Skeletal muscle cell (primary cell): ENCODE results near the gene NAV2.

Experiments used
- DNase-seq: peaks from one replicate; pipeline ENCODE4 v3.0.0-alpha.2; 2010; ENCODE audit warnings: low read depth
- H3K4me3 ChIP-seq: 2 replicates; pipeline ENCODE4 v1.5.1; 2011; ENCODE audit warnings: low read depth, mild to moderate bottlenecking, control low read depth, low read length, moderate library complexity

Gene NAV2

GRCh38 chr11:19970944-19971343 is 258.3 kb downstream of the NAV2 start:
- DNase-seq, result no peak
- no peak overlapping the region for H3K4me3 ChIP-seq

DNA sequence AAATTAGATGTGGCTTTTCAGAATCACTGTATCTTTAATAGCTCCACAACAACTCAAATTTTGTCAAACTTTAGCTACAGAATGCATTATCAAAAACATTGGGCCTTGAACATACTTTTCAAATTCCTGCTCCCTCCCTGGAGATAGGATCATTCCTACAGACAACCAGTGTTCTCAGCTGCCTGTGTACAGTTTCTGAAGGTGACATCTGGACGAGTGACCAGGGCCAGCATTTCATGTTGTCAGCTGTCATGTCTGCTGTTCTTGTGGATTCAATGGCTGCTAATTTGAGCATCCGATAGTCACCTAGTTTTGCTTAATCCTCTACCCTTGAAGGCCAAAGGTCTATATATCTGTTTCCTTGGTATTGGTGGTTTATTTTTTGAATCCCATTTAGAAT is 259.5 kb downstream of the NAV2 start:
- no peak for DNase-seq
- no peak overlapping the region for H3K4me3 ChIP-seq

DNA sequence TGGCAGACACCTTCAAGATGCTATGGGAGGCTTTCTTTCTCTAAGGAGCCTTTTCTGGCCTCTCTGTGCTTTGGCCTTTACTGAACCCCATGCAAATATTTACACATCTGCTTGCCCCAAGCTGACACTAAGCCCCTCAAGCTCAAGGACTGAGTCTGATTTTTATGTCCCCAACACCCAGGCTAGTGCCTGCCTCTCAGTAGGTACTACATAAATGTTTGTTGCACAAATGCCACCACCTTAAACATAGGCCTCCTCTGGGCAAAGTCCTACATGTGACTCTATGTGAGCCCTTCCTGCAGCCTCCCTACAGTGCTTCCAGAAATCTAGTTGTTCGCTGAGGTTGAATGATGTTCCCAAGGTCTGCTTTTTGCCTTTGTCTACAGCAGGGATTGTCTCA is 260.0 kb downstream of the NAV2 start:
- no peak for DNase-seq
- H3K4me3 ChIP-seq, result no peak overlapping the region

DNA sequence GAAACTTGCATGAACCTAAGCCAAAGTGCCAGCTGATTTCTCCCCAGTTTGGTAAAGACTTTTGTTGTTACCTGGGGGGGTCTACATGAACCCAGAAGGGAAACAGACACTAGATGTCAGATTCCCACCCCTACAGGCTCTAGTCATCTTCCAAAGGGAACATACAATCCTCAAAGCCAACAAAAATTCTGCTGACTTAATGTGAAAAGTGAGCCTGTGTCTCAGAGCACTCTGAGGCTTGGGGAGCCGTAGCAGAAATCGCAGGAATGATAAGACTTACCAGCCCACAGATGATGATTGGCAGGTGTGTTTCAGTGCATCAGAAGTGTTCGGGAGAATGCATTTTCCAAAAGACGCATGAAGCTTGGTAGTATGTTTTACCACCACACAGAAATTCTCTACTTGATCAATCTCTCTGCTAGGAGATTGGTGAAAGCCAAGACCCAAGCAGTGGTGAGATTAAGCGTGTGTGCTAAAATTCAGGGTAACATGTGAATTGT is 260.5 kb downstream of the NAV2 start:
- no peak overlapping the region for H3K4me3 ChIP-seq
- no peak for DNase-seq

DNA sequence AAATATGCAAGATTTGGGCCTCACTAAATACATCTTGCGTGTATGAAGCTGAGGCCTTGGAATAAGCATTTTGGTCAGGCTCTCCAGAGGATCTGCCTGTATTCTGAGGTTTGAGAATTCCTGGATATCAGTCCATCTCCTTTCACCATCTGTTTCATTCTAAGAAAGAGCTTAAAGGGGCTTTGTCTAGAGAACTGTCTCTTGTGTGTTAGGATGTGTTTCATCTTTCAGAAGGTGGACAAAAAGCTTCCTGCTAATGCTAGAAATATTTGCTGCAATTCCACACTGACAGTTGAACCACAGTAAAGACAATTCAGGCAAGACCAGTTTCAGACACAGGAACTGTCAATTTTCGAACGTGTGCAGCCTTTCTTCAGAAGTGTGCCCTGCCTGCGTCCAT is 262.2 kb downstream of the NAV2 start:
- H3K4me3 ChIP-seq, result no peak overlapping the region
- no peak for DNase-seq

DNA sequence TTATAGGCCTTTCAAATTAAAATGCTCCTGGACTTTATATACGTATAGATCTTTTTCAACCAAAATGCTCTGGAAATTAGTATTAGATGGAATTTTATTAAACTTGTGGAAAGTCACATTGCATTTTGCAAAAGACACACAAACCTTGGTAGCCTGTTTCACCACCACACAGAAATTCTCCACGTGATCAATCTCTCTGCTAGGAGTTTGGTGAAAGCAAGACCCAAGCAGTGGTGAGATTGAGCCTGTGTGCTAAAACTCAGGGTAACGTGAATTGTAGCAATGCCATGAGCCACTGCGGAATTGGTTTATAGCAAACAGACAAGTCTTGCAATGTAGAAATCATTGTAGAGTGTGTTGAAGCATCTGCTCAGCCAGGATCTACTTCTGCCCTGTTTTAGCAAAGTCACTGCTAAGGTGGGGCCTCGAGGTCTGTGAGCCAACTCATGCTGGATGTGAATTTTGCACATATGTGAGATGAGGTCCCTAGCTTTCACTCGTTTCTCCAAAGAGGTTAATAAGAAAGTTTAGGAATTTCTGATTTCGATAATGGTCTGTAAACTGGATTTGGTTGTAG is 262.9 kb downstream of the NAV2 start:
- DNase-seq, result no peak
- no peak overlapping the region for H3K4me3 ChIP-seq

GRCh38 chr11:19976281-19976941 is 263.8 kb downstream of the NAV2 start:
- DNase-seq, result no peak
- H3K4me3 ChIP-seq, result no peak overlapping the region

DNA sequence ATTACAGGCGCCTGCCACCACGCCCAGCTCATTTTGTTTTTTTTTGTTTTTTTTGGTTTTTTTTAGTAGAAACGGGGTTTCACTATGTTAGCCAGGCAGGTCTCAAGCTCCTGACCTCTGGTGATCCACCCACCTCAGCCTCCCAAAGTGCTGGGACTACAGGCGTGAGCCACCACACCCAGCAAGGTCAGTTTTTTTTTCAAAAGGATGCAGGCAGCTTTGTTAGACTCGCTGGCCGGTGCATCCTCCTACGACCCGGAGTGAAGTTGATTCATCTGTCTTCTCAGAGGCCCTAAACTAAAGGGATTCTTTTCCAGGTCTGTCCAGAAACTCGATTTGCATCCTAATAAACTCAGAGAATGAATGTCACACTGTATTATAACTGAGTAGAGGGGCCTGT is 265.3 kb downstream of the NAV2 start:
- no peak overlapping the region for H3K4me3 ChIP-seq
- DNase-seq, result no peak

- DNase-seq, result peak; percentile 81
These were observed 266.3 kb downstream of the NAV2 start for GRCh38 chr11:19978668-19979518.

GRCh38 chr11:19979519-19979845 is 266.8 kb downstream of the NAV2 start:
- no peak for DNase-seq
- no peak overlapping the region for H3K4me3 ChIP-seq

More at GRCh38 chr11:19978668-19979518, 266.3 kb downstream of the NAV2 start:
- no peak overlapping the region for H3K4me3 ChIP-seq

DNA sequence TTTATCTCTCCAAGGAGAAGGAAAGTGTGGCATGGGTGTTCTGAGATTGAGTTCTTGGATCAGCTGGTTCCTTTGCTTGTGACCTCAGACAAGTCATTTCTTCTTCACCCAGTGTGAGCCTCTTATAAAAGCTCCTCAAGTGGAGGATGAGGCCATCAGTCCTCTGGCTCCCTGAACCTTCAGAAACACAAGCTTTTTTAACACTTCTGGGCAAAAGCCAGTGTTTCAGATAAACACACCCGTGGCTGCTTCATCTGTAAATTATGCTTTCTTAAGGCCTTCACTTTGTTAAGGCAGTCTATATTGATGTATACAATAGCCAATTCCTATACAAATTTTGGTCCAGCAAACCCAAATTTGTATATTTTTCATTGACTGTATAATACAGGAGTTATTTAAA is 267.8 kb downstream of the NAV2 start:
- DNase-seq, result no peak
- H3K4me3 ChIP-seq, result no peak overlapping the region

GRCh38 chr11:19980957-19981669 is 268.5 kb downstream of the NAV2 start:
- DNase-seq, result peak; percentile 73

GRCh38 chr11:19982774-19983495 is 270.3 kb downstream of the NAV2 start:
- DNase-seq, result no peak
- H3K4me3 ChIP-seq, result no peak overlapping the region

More at GRCh38 chr11:19980957-19981669, 268.5 kb downstream of the NAV2 start:
- H3K4me3 ChIP-seq, result no peak overlapping the region

DNA sequence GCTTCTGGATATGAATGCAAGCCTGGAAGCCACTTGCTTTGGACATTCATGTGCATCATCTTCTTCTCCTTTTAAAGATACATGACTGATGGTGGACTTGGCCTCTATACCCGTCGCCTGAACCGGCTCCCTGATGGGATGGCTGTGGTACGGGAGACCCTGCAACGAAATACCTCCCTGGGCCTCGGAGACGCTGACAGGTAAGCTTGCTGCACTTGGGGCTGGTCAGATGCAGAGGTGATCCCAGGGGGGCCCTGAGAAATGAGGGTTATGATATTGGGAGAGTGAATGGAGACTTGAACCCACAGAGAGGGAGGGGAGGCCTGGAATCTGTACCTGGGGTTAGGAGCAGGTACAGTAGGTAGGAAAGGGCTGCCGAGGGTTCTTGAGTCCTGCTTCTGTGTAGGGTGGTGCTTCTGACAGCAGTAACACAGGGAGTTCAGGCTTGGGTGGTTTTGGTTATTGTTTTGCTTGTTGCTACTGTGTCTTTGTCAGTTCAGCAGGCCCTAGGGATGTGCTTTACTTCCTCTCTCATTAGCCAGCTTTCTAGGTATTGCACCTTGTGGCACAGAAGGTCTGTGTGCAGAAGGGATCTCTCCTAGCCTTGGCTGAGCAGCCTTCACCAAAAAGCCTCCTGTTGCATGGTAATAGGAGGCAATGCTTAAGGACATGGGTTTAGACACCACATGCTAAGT is 271.6 kb downstream of the NAV2 start:
- DNase-seq, result no peak
- no peak overlapping the region for H3K4me3 ChIP-seq

GRCh38 chr11:19985111-19985510 is 272.5 kb downstream of the NAV2 start:
- no peak for DNase-seq
- no peak overlapping the region for H3K4me3 ChIP-seq

GRCh38 chr11:19987331-19987801 is 274.7 kb downstream of the NAV2 start:
- DNase-seq, result no peak
- no peak overlapping the region for H3K4me3 ChIP-seq

DNA sequence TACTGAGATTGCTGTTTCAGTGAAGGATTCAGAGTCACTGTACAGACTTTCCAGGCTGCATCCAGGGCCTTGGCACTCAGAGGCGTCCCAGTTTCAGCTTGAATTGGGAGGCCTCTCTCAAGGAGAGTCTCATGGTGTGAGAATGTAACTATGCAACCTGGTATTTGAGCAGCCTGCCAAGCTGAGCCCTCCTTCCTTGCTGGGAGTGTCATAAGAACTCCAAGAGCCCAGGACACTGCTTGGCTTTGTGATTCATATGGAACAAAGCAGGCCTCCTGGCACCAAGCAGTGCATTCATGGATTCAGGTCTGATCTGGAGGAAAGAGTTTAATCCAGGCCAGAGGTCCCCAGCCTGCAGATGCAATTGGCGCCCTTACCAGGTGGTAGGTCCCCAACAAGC is 276.0 kb downstream of the NAV2 start:
- no peak overlapping the region for H3K4me3 ChIP-seq
- DNase-seq, result peak; percentile 91

DNA sequence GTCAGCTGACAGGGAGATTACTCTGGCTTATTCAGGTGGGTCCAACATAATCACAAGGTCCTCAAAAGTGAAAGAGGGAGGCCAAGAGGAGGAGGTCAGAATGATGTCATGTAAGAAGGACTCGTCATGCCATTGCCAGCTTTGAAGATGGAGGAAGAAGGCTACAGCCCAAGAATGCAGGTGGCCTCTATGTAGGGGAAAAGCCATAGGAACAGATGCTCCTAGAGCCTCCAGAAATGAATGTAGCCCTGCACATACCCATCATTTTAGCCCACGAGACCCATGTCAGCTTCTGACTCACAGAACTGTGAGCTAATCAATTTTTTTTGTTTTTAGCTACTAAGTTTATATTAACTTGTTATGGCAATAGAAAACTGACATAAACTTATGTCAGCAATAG is 276.6 kb downstream of the NAV2 start:
- no peak for DNase-seq
- H3K4me3 ChIP-seq, result no peak overlapping the region

GRCh38 chr11:19992162-19992561 is 279.5 kb downstream of the NAV2 start:
- DNase-seq, result no peak
- H3K4me3 ChIP-seq, result no peak overlapping the region
